CD1c-positive myeloid dendritic cell (primary cell): ENCODE data around the gene MARCHF3.
"Not testable (repeated sequence)": the region's sequence is repeated elsewhere in the genome, so short reads cannot be mapped to it uniquely, and the experiment has no call there.

ENCODE experiments used
- DNase-seq: peaks from one replicate; pipeline ENCODE4 v3.0.0-alpha.2; 2016; ENCODE audit errors: extremely low spot score

Gene MARCHF3

GRCh38 chr5:126875303-126875785, 155.0 kb downstream of the MARCHF3 start:
- DNase-seq = no peak

GRCh38 chr5:126872561-126873354, 157.6 kb downstream of the MARCHF3 start:
- no peak for DNase-seq

- no peak for DNase-seq
These were observed 158.9 kb downstream of the MARCHF3 start for GRCh38 chr5:126871441-126871840.

GRCh38 chr5:126869005-126869451, 161.3 kb downstream of the MARCHF3 start:
- DNase-seq = peak; percentile 33

GRCh38 chr5:126868338-126869004, 161.9 kb downstream of the MARCHF3 start:
- no peak for DNase-seq

- peak; percentile 23 for DNase-seq
These were observed 163.3 kb downstream of the MARCHF3 start for GRCh38 chr5:126866851-126867636.

- DNase-seq = no peak
These were observed 165.1 kb downstream of the MARCHF3 start for GRCh38 chr5:126865299-126865698.

- no peak for DNase-seq
These were observed 166.2 kb downstream of the MARCHF3 start for GRCh38 chr5:126864042-126864688.

GRCh38 chr5:126863402-126863801, 167.0 kb downstream of the MARCHF3 start:
- no peak for DNase-seq

GRCh38 chr5:126858441-126858840, 171.9 kb downstream of the MARCHF3 start:
- no peak for DNase-seq

- DNase-seq = no peak
These were observed 172.6 kb downstream of the MARCHF3 start for GRCh38 chr5:126857472-126858410.

GRCh38 chr5:126855266-126855665, 175.1 kb downstream of the MARCHF3 start:
- no peak for DNase-seq

- no peak for DNase-seq
These were observed 175.7 kb downstream of the MARCHF3 start for GRCh38 chr5:126854526-126855110.

- DNase-seq = not testable (repeated sequence)
These were observed 176.6 kb downstream of the MARCHF3 start for GRCh38 chr5:126853541-126854307.

- DNase-seq = no peak
These were observed 177.5 kb downstream of the MARCHF3 start for GRCh38 chr5:126852841-126853271.

- no peak for DNase-seq
These were observed 178.2 kb downstream of the MARCHF3 start for GRCh38 chr5:126852091-126852571.

GRCh38 chr5:126851501-126852011, 178.8 kb downstream of the MARCHF3 start:
- no peak for DNase-seq

GRCh38 chr5:126849101-126849678, 181.2 kb downstream of the MARCHF3 start:
- no peak for DNase-seq

GRCh38 chr5:126848253-126848652, 182.1 kb downstream of the MARCHF3 start:
- DNase-seq = no peak
